Measurements from ENCODE around the gene FARS2.

Gene FARS2

GRCh38 chr6:5671601-5672559 is 410.6 kb downstream of the FARS2 start:
- no peak for TF ChIP-seq CTCF (IDR thresholded peaks at IDR 0.05; ENCODE audit: low read depth, low read length, missing control alignments)
- DNase-seq (ENCODE audit: extremely low read depth, low read depth) = no peak
- H3K4me3 ChIP-seq (replicated peaks; ENCODE audit: low read depth, low read length) = no peak overlapping the region

- TF ChIP-seq CTCF (IDR thresholded peaks at IDR 0.05; ENCODE audit: low read depth, low read length, missing control alignments) = no peak
- peak; percentile 81 for DNase-seq (ENCODE audit: extremely low read depth, low read depth)
- no peak overlapping the region for H3K4me3 ChIP-seq (replicated peaks; ENCODE audit: low read depth, low read length)
Observed at GRCh38 chr6:5672581-5673011, 411.3 kb downstream of the FARS2 start.

DNA sequence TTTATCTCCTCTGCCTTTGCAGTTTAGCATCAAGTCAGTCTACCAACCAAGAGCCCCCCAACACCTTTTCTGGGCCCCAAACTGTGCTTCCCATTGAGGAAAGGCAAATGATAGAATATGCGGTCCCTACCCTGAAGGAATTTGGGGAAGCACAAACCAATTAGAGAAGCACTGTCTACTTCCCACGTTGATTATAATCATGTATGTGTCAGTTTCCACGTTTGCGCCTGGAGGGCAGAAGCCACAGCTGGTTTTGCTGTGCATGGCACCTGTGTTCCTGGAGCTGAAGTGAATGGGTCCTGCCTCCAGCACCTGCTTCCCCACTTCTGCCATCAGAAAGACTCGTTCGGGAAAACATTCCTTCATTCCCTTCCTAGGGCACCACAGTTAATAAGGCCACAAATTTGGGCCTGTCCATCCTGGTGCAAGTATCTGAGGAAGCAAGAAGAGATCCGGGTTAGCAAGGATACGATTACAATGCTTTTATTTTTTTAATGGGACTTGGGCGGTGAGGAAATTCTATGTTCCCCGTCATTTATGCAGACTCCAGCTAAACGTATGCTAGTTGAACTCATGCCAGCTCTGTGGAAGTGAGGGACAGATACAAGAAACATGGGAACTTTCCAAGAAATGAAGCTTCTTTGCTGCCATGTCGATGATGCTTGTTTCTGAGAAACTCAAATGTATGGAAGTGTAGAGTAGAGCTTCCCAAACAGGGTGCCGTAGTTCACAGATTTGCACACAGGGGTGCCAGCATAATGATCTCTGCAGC is 411.9 kb downstream of the FARS2 start:
- no peak overlapping the region for H3K4me3 ChIP-seq (replicated peaks; ENCODE audit: low read depth, low read length)
- DNase-seq (ENCODE audit: extremely low read depth, low read depth) = no peak
- no peak for TF ChIP-seq CTCF (IDR thresholded peaks at IDR 0.05; ENCODE audit: low read depth, low read length, missing control alignments)

- DNase-seq (ENCODE audit: extremely low read depth, low read depth) = no peak
- H3K4me3 ChIP-seq (replicated peaks; ENCODE audit: low read depth, low read length) = no peak overlapping the region
- no peak for TF ChIP-seq CTCF (IDR thresholded peaks at IDR 0.05; ENCODE audit: low read depth, low read length, missing control alignments)
Observed at GRCh38 chr6:5674141-5674540, 412.8 kb downstream of the FARS2 start.

DNA sequence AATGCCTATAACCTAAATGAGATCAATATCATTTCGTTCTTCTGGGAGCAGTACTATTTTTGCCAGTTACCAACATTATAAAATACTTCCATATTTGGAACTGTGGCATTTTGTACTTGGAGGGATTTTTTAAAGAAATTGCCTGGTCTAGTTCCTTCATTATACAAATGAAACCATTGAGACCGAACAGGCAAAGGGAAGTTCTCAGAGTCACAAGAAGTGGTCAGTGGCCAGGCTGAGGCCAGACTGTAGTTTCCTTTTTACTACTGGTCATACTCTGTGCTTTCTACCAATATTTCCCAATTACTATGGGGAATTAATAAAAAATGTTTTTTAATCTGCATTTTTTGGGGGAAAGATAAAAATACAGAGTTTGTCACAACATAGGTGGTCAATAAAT is 413.4 kb downstream of the FARS2 start:
- H3K4me3 ChIP-seq (replicated peaks; ENCODE audit: low read depth, low read length) = no peak overlapping the region
- DNase-seq (ENCODE audit: extremely low read depth, low read depth) = no peak
- no peak for TF ChIP-seq CTCF (IDR thresholded peaks at IDR 0.05; ENCODE audit: low read depth, low read length, missing control alignments)

DNA sequence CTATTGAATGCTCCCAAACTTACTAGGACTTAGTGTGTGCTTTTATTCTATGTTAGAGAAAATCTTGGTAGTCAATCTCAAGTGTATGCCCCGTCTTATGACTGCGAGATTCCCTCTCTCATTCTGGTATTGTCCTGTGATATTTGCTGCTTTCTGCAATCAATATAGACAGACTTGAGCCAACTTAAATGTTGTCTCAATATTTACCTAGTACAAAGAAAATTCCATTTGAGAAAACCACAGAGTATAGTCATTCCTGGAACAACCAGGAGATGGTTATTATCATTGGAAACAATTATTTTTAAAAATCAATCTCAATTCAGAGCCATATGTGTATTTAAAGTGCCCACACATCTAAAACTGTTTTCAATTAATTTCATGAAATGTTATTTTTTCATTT is 415.4 kb downstream of the FARS2 start:
- no peak for TF ChIP-seq CTCF (IDR thresholded peaks at IDR 0.05; ENCODE audit: low read depth, low read length, missing control alignments)
- no peak overlapping the region for H3K4me3 ChIP-seq (replicated peaks; ENCODE audit: low read depth, low read length)
- DNase-seq (ENCODE audit: extremely low read depth, low read depth) = no peak
